Liver (tissue), 9 donors: ENCODE measurements around the gene ZNF620. TPM values are rescaled to one million over a fixed set of nuclear protein-coding genes. Genes with fewer than 3 reads are reported as not detected.

Source experiments
- DNase-seq: peaks from one replicate; pipeline ENCODE4 v3.0.0-alpha.2; 2017; ENCODE audit warnings: low spot score
- H3K27ac ChIP-seq, 2 donors: one replicate each; pipeline ENCODE4 v1.7.0; 2013; ENCODE audit warnings: inconsistent platforms in 2 of 2, low read length in 2 of 2, control low read depth in 1 of 2, low read depth in 1 of 2, mild to moderate bottlenecking in 1 of 2
- H3K27me3 ChIP-seq, 4 donors: one replicate each; pipeline versions ENCODE4 v1.6.1 to v1.7.0; 2013; ENCODE audit warnings: low read length in 3 of 4, inconsistent platforms in 1 of 4, mild to moderate bottlenecking in 1 of 4, moderate library complexity in 1 of 4; ENCODE audit not compliant: control insufficient read depth in 4 of 4, insufficient read depth in 4 of 4
- H3K36me3 ChIP-seq, 4 donors: one replicate each; pipeline versions ENCODE4 v1.6.1 to v1.7.0; 2013; ENCODE audit warnings: low read length in 3 of 4, mild to moderate bottlenecking in 3 of 4, low read depth in 1 of 4, moderate library complexity in 1 of 4; ENCODE audit not compliant: control insufficient read depth in 4 of 4, insufficient read depth in 3 of 4
- H3K4me1 ChIP-seq, 4 donors: one replicate each; pipeline versions ENCODE4 v1.6.1 to v1.7.0; 2013; ENCODE audit warnings: low read length in 3 of 4, mild to moderate bottlenecking in 3 of 4, moderate library complexity in 1 of 4; ENCODE audit not compliant: control insufficient read depth in 4 of 4, insufficient read depth in 4 of 4
- H3K4me3 ChIP-seq, 3 donors: one replicate each; pipeline versions ENCODE4 v1.6.1 to v1.7.0; 2013; ENCODE audit warnings: low read length in 3 of 3, control low read depth in 1 of 3, low read depth in 1 of 3, mild to moderate bottlenecking in 1 of 3
- H3K9ac ChIP-seq, 2 donors: one replicate each; pipeline ENCODE4 v1.7.0; 2013; ENCODE audit warnings: low read length in 2 of 2, mild to moderate bottlenecking in 2 of 2, moderate library complexity in 2 of 2, control low read depth in 1 of 2, low read depth in 1 of 2
- H3K9me3 ChIP-seq, 4 donors: one replicate each; pipeline versions ENCODE4 v1.6.1 to v1.7.0; 2013; ENCODE audit warnings: low read length in 3 of 4; ENCODE audit not compliant: control insufficient read depth in 4 of 4
- EGR1 ChIP-seq, 2 donors: IDR thresholded peaks; 2 replicates each; pipeline ENCODE4 v1.6.1; 2016 to 2018; ENCODE audit warnings: antibody characterized with exemption in 2 of 2, low read depth in 2 of 2
- FOXA1 ChIP-seq: IDR thresholded peaks from 2 replicates; pipeline ENCODE4 v1.6.1; 2016; ENCODE audit warnings: antibody characterized with exemption
- GABPA ChIP-seq, 2 donors: IDR thresholded peaks in 1 of 2; conservative IDR thresholded peaks in 1 of 2; 2 replicates each; pipeline ENCODE4 v1.6.1; 2016; ENCODE audit warnings: antibody characterized with exemption in 2 of 2, mild to moderate bottlenecking in 1 of 2, moderate library complexity in 1 of 2
- HNF4A ChIP-seq, 2 donors: conservative IDR thresholded peaks; 2 replicates each; pipeline ENCODE4 v1.6.1; 2016; ENCODE audit warnings: antibody characterized with exemption in 2 of 2, mild to moderate bottlenecking in 2 of 2
- HNF4G ChIP-seq: IDR thresholded peaks from 2 replicates; pipeline ENCODE4 v1.6.1; 2016; ENCODE audit warnings: antibody characterized with exemption
- NR2F2 ChIP-seq: IDR thresholded peaks from 2 replicates; pipeline ENCODE4 v1.6.1; 2016; ENCODE audit warnings: antibody characterized with exemption
- RAD21 ChIP-seq, 2 donors: IDR thresholded peaks; 2 replicates each; pipeline ENCODE4 v1.6.1; 2016; ENCODE audit warnings: antibody characterized with exemption in 2 of 2, mild to moderate bottlenecking in 2 of 2
- RXRA ChIP-seq, 2 donors: IDR thresholded peaks; 2 replicates each; pipeline ENCODE4 v1.6.1; 2017 to 2018; ENCODE audit warnings: antibody characterized with exemption in 2 of 2, mild to moderate bottlenecking in 1 of 2
- SP1 ChIP-seq: IDR thresholded peaks from 2 replicates; pipeline ENCODE4 v1.6.1; 2018; ENCODE audit warnings: antibody characterized with exemption, mild to moderate bottlenecking
- TAF1 ChIP-seq: conservative IDR thresholded peaks from 2 replicates; pipeline ENCODE4 v1.6.1; 2016; ENCODE audit warnings: antibody characterized with exemption, mild to moderate bottlenecking
- WGBS: extraction: QIAGEN DNeasy Blood & Tissue Kit; methylation state at CpG from one replicate; pipeline ENCODE4 v1.1.7; 2013; 5-methylcytosine and 5-hydroxymethylcytosine counted together
- polyA plus RNA-seq, 2 donors: library from polyadenylated mRNA; stranded (reverse) in 1 of 2; unstranded in 1 of 2; fragments of 200-250 nt in 1 of 2; fragments of >200 nt in 1 of 2; fragmentation: Nextera tagmentation in 1 of 2; extraction: Ambion mirVana in 1 of 2; gene quantifications; one replicate each; pipeline versions ENCODE4 v1.2.1 to v1.2.3, GENCODE V29; 2013 to 2015
- total RNA-seq, 2 donors: library from RNA; depleted of rRNA; stranded (reverse); fragments of >200 nt; gene quantifications; one replicate each; pipeline ENCODE4 v1.2.3, GENCODE V29; 2014
- TF ChIP-seq, protein P1 (sequence below): fragments of 150-350 bp; IDR thresholded peaks from 2 replicates; pipeline ENCODE4 v1.5.1; 2017; ENCODE audit warnings: improper control_type of control experiment, low read depth, low read length; ENCODE audit not compliant: missing input control
- TF ChIP-seq, protein P2 (sequence below): IDR thresholded peaks from 2 replicates; pipeline ENCODE4 v1.6.1; 2016; ENCODE audit warnings: antibody characterized with exemption
- TF ChIP-seq, protein P3 (sequence below): IDR thresholded peaks from 2 replicates; pipeline ENCODE4 v1.6.1; 2016; ENCODE audit warnings: antibody characterized with exemption, mild to moderate bottlenecking
- TF ChIP-seq, protein P4 (sequence below): IDR thresholded peaks from 2 replicates; pipeline ENCODE4 v1.6.1; 2016; ENCODE audit warnings: antibody characterized with exemption
- donor health status: healthy.
- donor health status: healthy.
- donor health status: healthy.
- donor health status: healthy.
- donor health status: healthy.

The ZNF620 gene
- total and polyA plus RNA-seq, 4 donors: 0.95 to 7.1 (median 1.7) TPM

DNA sequence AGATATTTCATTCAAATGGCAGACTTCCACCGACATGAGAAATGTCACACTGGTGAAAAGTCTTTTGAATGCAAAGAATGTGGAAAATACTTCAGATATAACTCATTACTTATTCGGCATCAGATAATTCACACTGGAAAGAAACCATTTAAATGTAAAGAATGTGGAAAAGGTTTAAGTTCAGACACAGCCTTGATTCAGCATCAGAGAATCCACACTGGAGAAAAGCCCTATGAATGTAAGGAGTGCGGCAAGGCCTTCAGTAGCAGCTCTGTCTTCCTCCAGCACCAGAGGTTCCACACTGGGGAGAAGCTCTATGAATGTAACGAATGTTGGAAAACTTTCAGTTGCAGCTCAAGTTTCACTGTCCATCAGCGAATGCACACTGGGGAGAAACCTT, 10.4 kb downstream of the ZNF620 start:
- no peak overlapping the region for H3K9ac ChIP-seq
- H3K27ac ChIP-seq: no peak overlapping the region
- H3K36me3 ChIP-seq: peaks cover 4 to 8% (median 7%) of the 10 kb centered on the region in 4 donors
- H3K27me3 ChIP-seq: no peaks in the 10 kb centered on the region
- H3K4me1 ChIP-seq: no peaks in the 10 kb centered on the region
- H3K4me3 ChIP-seq: no peak overlapping the region
- TF ChIP-seq HNF4G (no peak), TAF1 (no peak), HNF4A (conservative IDR thresholded peaks at IDR 0.05) (no peak), SP1 (no peak), FOXA1 (no peak), RAD21 (IDR thresholded peaks at IDR 0.05) (no peak), NR2F2 (no peak), RXRA (IDR thresholded peaks at IDR 0.05) (no peak), EGR1 (IDR thresholded peaks at IDR 0.05; ENCODE audit: low read depth in 2 of 2) (no peak), GABPA (IDR thresholded peaks at IDR 0.05 in 1 of 2, conservative IDR thresholded peaks at IDR 0.05 in 1 of 2) (no peak)
- TF ChIP-seq, protein P1, sequence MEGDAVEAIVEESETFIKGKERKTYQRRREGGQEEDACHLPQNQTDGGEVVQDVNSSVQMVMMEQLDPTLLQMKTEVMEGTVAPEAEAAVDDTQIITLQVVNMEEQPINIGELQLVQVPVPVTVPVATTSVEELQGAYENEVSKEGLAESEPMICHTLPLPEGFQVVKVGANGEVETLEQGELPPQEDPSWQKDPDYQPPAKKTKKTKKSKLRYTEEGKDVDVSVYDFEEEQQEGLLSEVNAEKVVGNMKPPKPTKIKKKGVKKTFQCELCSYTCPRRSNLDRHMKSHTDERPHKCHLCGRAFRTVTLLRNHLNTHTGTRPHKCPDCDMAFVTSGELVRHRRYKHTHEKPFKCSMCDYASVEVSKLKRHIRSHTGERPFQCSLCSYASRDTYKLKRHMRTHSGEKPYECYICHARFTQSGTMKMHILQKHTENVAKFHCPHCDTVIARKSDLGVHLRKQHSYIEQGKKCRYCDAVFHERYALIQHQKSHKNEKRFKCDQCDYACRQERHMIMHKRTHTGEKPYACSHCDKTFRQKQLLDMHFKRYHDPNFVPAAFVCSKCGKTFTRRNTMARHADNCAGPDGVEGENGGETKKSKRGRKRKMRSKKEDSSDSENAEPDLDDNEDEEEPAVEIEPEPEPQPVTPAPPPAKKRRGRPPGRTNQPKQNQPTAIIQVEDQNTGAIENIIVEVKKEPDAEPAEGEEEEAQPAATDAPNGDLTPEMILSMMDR: no peak
- TF ChIP-seq, protein P2, sequence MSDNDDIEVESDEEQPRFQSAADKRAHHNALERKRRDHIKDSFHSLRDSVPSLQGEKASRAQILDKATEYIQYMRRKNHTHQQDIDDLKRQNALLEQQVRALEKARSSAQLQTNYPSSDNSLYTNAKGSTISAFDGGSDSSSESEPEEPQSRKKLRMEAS: no peak
- TF ChIP-seq, protein P3, sequence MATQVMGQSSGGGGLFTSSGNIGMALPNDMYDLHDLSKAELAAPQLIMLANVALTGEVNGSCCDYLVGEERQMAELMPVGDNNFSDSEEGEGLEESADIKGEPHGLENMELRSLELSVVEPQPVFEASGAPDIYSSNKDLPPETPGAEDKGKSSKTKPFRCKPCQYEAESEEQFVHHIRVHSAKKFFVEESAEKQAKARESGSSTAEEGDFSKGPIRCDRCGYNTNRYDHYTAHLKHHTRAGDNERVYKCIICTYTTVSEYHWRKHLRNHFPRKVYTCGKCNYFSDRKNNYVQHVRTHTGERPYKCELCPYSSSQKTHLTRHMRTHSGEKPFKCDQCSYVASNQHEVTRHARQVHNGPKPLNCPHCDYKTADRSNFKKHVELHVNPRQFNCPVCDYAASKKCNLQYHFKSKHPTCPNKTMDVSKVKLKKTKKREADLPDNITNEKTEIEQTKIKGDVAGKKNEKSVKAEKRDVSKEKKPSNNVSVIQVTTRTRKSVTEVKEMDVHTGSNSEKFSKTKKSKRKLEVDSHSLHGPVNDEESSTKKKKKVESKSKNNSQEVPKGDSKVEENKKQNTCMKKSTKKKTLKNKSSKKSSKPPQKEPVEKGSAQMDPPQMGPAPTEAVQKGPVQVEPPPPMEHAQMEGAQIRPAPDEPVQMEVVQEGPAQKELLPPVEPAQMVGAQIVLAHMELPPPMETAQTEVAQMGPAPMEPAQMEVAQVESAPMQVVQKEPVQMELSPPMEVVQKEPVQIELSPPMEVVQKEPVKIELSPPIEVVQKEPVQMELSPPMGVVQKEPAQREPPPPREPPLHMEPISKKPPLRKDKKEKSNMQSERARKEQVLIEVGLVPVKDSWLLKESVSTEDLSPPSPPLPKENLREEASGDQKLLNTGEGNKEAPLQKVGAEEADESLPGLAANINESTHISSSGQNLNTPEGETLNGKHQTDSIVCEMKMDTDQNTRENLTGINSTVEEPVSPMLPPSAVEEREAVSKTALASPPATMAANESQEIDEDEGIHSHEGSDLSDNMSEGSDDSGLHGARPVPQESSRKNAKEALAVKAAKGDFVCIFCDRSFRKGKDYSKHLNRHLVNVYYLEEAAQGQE: no peak
- TF ChIP-seq, protein P4, sequence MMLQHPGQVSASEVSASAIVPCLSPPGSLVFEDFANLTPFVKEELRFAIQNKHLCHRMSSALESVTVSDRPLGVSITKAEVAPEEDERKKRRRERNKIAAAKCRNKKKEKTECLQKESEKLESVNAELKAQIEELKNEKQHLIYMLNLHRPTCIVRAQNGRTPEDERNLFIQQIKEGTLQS: no peak
- H3K9me3 ChIP-seq: no peaks in the 10 kb centered on the region
- DNase-seq: no peak
- 96% methylated on average over 5 of the region's 5 CpGs for WGBS

DNA sequence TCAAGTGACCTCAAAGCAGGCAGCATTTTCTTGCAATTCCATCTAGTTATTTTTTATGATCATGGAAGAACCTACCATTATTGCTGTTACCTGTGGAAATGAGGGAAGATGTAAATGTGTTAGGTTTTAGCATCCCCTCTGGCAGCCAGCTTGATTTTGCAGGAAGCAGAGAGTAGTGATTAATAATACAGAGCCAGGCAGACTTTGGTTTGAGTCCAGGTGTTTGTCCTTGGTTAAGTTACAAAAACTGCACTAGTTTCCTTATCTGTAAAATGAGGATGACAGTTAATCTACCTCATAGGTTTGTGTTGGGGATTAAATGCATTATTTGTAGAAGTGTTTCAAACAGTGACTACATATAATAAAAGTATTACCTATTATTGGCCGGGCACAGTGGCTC, 12.2 kb downstream of the ZNF620 start:
- H3K9ac ChIP-seq: no peak overlapping the region
- no peaks in the 10 kb centered on the region for H3K27me3 ChIP-seq
- no peak for TF ChIP-seq RAD21 (IDR thresholded peaks at IDR 0.05)
- TF ChIP-seq EGR1 (IDR thresholded peaks at IDR 0.05; ENCODE audit: low read depth in 2 of 2): no peak
- TF ChIP-seq GABPA (IDR thresholded peaks at IDR 0.05 in 1 of 2, conservative IDR thresholded peaks at IDR 0.05 in 1 of 2): no peak
- no peak for TF ChIP-seq FOXA1
- TF ChIP-seq, protein P3: no peak
- no peaks in the 10 kb centered on the region for H3K4me1 ChIP-seq
- DNase-seq: no peak
- no peak overlapping the region for H3K4me3 ChIP-seq
- no peak overlapping the region for H3K27ac ChIP-seq
- H3K36me3 ChIP-seq: peaks cover 1 to 8% (median 7%) of the 10 kb centered on the region in 4 donors
- H3K9me3 ChIP-seq: no peaks in the 10 kb centered on the region
- 94% methylated on average over 1 of the region's 1 CpG for WGBS
